Activated CD4-positive, alpha-beta T cell treated with anti-CD3 and anti-CD28 coated beads, Interleukin-2, Interleukin-4, amounts not matched to agents 100 ng/mL and 50 ng/mL, durations not matched to agents 16 hours and 8 hours (primary cell): ENCODE results near the gene ELOVL6.
"Not testable (repeated sequence)": the region's sequence is repeated elsewhere in the genome, so short reads cannot be mapped to it uniquely, and the experiment has no call there.

Source experiments
- DNase-seq: peaks from one replicate; pipeline ENCODE4 v3.0.0-alpha.2; 2020; ENCODE audit warnings: low spot score

Gene ELOVL6

DNA sequence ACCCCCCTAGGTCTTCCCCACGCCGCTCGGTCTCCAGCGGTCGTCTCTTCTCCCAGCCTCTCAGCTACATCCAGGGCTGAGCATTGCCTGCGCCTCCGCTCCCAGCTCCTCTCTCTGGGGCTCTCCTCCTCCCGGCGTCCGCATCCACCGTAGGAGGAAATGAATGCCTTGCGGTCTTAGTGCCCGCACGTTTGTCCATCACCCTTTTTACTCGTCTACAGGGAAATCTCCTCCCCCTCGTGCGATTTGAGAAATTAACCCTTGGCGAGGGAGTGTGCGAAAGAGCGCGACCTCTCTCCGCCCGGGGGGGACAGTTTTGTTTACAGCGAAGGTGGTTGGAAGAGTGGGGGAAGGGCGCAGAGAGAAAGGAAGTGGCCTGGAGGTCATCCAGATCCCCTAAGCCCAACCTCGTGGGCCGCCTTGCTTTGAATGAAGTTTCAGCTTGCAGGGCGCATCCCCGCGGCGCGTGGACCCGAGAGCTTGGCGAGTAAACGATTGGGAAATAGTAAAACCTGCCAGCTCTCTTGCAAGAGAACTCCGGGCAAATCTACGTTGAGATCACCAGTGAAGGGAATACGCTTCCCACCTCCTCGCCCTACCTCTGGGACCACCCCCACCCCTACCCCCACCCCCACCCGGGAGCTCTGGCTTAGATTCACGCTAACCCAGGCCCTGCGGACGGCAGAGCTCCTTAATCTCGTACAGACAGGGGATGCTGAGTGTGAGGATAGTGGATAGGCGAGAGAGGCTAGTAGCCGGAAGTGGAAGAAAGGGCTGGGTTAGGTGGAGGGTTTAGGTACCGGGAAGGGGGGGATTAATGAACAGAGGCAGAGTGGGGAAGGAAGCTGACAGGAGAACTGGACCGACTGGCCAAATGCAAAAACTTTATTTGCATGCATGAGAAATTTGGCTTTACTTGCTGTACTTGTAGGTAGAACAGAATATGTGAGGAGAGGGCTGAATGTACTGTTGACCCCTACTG is at the start of gene ELOVL6:
ELOVL6 (minus strand) TSS at position 181 of the 982 bp plus-strand sequence. CDS start 280 bp downstream, outside the sequence.
- peak; percentile 33 for DNase-seq

- no peak for DNase-seq
Observed at GRCh38 chr4:110248100-110248499, 49.7 kb upstream of the ELOVL6 start.

GRCh38 chr4:110247591-110247990 is 49.2 kb upstream of the ELOVL6 start:
- DNase-seq: no peak

GRCh38 chr4:110245577-110245976 is 47.2 kb upstream of the ELOVL6 start:
- DNase-seq: no peak

GRCh38 chr4:110236324-110236723 is 37.9 kb upstream of the ELOVL6 start:
- no peak for DNase-seq

DNA sequence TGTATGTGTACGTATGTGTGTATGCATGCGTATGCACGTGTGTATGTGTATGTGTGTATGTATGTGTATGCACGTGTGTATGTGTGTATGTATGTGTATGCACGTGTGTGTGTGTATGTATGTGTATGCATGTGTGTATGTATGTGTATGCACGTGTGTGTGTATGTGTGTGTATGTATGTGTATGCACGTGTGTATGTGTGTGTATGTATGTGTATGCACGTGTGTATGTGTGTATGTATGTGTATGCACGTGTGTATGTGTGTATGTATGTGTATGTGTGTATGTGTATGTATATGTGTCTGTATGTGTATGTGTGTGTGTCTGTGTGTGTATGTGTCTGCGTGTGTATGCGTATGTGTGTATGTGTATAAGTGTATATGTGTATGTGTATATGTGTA is 35.2 kb upstream of the ELOVL6 start:
- DNase-seq: not testable (repeated sequence)

DNA sequence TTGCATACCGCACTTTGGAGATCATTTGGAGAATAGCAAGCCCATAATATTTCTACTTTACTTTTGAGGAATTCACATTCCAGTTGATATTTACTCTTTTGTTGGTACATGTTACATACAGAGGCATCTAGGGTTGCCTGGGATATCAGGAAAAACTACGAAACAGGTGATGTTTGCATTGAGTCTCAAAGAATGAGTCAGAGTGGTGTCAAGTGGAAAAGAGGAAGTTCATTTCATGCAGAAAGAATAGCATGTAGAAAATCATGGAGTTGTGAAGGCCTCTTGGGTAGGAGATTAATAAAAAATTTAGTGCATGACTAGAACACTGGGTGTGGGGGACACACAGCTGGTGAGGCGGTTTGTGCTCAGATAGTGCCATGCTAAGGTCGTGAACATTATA is 33.5 kb upstream of the ELOVL6 start:
- DNase-seq: no peak

- DNase-seq: no peak
Observed at GRCh38 chr4:110229266-110229665, 30.9 kb upstream of the ELOVL6 start.

DNA sequence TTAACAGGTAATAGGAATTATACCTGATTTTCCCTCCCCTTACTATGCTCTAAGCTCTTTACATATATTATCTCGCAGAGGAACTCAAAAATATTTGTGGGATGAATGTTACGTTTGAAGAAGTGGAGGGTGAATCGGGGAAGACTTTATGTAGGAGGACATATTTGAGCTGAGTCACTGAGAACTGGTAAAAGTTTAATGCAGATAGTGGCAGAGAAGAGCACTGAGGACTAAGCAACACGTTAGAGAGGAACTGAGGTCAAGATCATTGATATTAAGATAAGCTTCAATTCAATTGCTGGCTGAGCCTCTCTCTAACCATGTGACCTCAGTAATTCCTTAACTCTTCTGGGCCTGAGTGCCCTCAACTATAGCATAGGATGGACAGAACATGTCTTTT is 26.4 kb upstream of the ELOVL6 start:
- DNase-seq: no peak

GRCh38 chr4:110224142-110224541 is 25.7 kb upstream of the ELOVL6 start:
- DNase-seq: no peak

- DNase-seq: not testable (repeated sequence)
Observed at GRCh38 chr4:110218935-110219334, 20.5 kb upstream of the ELOVL6 start.

GRCh38 chr4:110217181-110217580 is 18.8 kb upstream of the ELOVL6 start:
- DNase-seq: not testable (repeated sequence)

DNA sequence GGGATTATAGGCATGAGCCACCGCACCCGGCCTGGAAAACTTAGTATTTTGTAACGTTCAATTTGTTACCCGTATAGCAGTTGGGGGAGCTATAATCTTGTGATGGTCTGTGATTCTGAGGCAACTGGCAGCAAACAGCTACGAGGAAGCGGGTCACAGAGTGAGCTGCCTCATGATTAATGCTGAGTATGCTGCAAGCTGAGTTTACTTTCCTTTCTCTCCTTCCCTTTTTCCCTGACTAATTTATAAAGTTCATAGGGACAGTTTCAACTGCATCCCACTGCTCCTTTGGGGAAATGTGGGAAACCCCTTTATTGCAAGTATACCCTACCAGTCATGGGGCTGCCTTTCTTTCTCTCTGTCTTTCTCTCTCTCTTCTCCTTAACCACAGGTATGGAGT is 17.7 kb upstream of the ELOVL6 start:
- DNase-seq: no peak

DNA sequence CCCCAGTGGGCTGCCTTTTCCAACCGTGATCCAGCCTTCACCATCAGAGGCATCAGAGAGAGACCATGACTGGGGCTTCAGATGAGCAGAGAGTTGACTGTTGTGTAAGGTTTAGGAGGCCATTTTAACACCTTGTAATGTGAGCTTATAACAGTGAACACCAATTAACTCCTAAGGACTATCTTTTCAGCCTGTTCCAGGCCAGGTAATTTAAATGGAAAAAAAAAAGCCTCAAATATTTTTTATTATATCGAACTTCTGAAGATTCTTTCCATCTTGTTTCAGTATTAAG is 13.3 kb upstream of the ELOVL6 start:
- DNase-seq: no peak

DNA sequence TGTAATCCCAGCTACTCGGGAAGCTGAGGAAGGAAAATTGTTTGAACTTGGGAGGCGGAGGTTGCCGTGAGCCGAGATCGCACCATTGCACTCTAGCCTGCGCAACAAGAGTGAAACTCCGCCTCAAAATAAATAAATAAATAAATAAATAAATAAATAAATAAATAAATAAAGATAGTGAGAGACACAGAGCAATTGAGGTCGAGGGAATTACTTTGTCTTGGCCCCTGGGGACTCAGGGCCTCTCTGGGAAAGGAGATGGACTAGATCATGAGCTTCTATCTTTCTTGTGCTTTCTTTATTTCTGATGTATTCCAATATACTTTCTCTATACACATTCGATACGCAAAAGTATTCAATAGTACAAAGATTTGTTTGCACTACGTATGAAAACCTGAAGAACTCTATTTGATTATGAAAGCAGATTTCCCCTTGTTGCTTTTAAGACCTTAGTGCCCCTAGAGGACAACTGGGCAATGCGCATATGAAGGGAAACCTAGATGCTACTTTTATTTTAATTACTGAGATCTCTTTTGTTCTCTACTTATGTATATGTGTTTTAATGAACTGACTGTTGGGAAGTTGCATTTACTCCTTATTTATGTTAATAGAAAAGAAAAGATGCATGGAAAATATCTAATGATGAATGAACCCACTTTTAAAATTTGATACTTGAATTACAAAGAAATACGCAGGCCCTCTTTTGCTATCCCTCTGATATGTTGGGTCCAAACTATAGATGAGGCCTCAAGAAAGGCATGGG is 12.8 kb upstream of the ELOVL6 start:
- DNase-seq: peak; percentile 28

DNA sequence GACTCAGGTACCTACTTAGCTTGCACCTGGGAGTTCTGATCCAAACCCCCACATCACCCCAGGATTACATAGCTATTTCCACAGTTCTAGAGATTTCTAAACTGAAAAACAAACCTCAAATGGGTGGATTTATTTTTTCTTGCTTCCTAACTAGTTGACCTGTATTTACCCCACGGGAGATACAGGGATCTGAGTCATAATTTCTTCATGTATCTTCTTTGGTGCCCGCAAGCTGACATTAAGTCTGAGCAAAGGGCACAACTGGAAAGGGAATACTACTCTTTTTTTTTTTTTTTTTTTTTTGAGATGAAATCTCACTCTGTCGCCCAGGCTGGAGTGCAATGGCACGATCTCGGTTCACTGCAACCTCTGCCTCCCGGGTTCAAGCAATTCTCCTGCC is 10.0 kb upstream of the ELOVL6 start:
- no peak for DNase-seq

DNA sequence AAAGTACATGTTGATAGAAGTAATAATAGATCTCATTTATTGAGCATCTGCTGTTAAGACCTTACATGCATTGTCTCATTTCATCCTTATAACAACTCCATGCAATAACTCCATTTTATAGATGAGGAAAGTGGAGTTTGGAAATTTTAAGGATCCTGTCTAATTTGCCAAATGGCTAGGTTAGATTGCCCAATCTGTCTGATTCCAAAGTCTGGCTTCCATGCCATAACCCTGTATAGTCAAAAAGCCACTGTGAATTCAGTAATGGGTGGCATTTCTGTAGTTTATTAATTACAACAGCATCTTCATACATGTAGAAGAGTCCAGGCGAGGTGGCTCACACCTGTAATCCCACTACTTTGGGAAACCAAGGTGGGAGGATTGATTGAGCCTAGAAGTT is 8.8 kb upstream of the ELOVL6 start:
- no peak for DNase-seq

GRCh38 chr4:110202024-110202423 is 3.6 kb upstream of the ELOVL6 start:
- DNase-seq: no peak

DNA sequence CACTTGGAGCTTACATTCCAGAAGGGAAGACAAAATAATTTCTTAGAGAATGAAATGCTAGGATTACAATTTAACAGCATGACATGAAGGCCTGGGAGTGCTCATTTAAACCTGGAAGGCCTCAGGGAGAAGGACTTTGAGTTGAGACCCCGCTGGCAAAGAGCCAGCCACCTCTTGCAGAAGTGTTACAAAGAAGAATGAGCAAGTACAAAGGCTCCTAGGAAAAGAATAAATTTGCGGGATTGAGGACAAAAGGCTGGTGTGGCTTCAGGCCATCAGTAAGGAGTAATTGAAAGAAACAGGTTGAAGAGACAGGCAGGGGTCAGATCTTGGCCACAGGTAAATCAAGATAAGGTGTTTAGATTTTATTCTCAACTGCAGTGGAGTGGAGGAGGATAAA is 3.1 kb upstream of the ELOVL6 start:
- no peak for DNase-seq

- DNase-seq: no peak
Observed at GRCh38 chr4:110200689-110201088, 2.3 kb upstream of the ELOVL6 start.

- no peak for DNase-seq
Observed at GRCh38 chr4:110198049-110198434, 373 bp downstream of the ELOVL6 start.

DNA sequence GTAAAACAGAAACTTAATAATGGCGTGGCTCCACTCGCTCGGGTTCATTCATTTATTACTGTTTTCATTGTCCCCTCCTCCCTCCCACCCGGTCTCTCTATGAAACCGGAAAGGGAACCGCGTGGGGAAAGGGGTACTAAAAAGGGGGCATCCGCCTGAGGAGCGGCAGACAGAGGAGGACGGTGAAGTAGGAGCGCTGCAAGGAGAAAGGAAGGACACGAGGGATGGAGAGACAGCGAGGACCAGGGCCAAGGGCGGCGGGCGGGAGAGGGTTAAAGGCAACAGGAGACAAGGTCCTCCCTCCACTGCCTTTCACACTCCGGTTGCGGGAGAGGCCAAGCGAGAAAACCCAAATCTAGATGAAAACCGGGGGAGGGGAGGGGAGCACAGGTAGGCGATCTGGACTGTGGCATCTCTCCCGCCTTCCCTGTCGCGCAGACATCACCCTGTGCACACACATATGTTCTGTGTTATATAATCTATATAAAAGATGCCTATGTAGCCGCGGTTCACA is 829 bp downstream of the ELOVL6 start:
- peak; percentile 65 for DNase-seq
